ENCODE data around the gene ADGRF4.

The ADGRF4 gene

GRCh38 chr6:47655719-47656595, 42.4 kb upstream of the ADGRF4 start:
- TF ChIP-seq REST (IDR thresholded peaks at IDR 0.05; ENCODE audit: insufficient read depth in 1 of 2, low read depth in 2 of 2, low read length in 2 of 2) (no peak), POLR2AphosphoS5 (IDR thresholded peaks at IDR 0.05; ENCODE audit: low read depth, low read length) (no peak), TAF1 (IDR thresholded peaks at IDR 0.05; ENCODE audit: borderline replicate concordance, insufficient read depth, low read length) (no peak), SIN3A (IDR thresholded peaks at IDR 0.05; ENCODE audit: borderline replicate concordance, insufficient read depth, low read length) (no peak), FOXP2 (optimal IDR thresholded peaks at IDR 0.05; ENCODE audit: borderline replicate concordance, extremely low read depth, extremely low read length, insufficient read depth) (no peak)

- TF ChIP-seq TAF1 (IDR thresholded peaks at IDR 0.05; ENCODE audit: borderline replicate concordance, insufficient read depth, low read length) = no peak
- no peak for TF ChIP-seq POLR2AphosphoS5 (IDR thresholded peaks at IDR 0.05; ENCODE audit: low read depth, low read length)
- TF ChIP-seq FOXP2 (optimal IDR thresholded peaks at IDR 0.05; ENCODE audit: borderline replicate concordance, extremely low read depth, extremely low read length, insufficient read depth) = no peak
- no peak for TF ChIP-seq SIN3A (IDR thresholded peaks at IDR 0.05; ENCODE audit: borderline replicate concordance, insufficient read depth, low read length)
- TF ChIP-seq REST (IDR thresholded peaks at IDR 0.05; ENCODE audit: insufficient read depth in 1 of 2, low read depth in 2 of 2, low read length in 2 of 2) = no peak
Measured at GRCh38 chr6:47661960-47662359, 36.4 kb upstream of the ADGRF4 start.

- no peak for TF ChIP-seq TAF1 (IDR thresholded peaks at IDR 0.05; ENCODE audit: borderline replicate concordance, insufficient read depth, low read length)
- no peak for TF ChIP-seq FOXP2 (optimal IDR thresholded peaks at IDR 0.05; ENCODE audit: borderline replicate concordance, extremely low read depth, extremely low read length, insufficient read depth)
- no peak for TF ChIP-seq REST (IDR thresholded peaks at IDR 0.05; ENCODE audit: insufficient read depth in 1 of 2, low read depth in 2 of 2, low read length in 2 of 2)
- no peak for TF ChIP-seq POLR2AphosphoS5 (IDR thresholded peaks at IDR 0.05; ENCODE audit: low read depth, low read length)
- no peak for TF ChIP-seq SIN3A (IDR thresholded peaks at IDR 0.05; ENCODE audit: borderline replicate concordance, insufficient read depth, low read length)
Measured at GRCh38 chr6:47663462-47664216, 34.7 kb upstream of the ADGRF4 start.

- TF ChIP-seq SIN3A (IDR thresholded peaks at IDR 0.05; ENCODE audit: borderline replicate concordance, insufficient read depth, low read length) = no peak
- no peak for TF ChIP-seq TAF1 (IDR thresholded peaks at IDR 0.05; ENCODE audit: borderline replicate concordance, insufficient read depth, low read length)
- TF ChIP-seq FOXP2 (optimal IDR thresholded peaks at IDR 0.05; ENCODE audit: borderline replicate concordance, extremely low read depth, extremely low read length, insufficient read depth) = no peak
- no peak for TF ChIP-seq POLR2AphosphoS5 (IDR thresholded peaks at IDR 0.05; ENCODE audit: low read depth, low read length)
- no peak for TF ChIP-seq REST (IDR thresholded peaks at IDR 0.05; ENCODE audit: insufficient read depth in 1 of 2, low read depth in 2 of 2, low read length in 2 of 2)
Measured at GRCh38 chr6:47665112-47665511, 33.3 kb upstream of the ADGRF4 start.
